Adipose tissue (tissue), 3 donors: ENCODE measurements around the gene GCSAML. TPM values are rescaled to one million over a fixed set of nuclear protein-coding genes. Genes with fewer than 3 reads are reported as not detected.

Experiments used
- H3K27ac ChIP-seq: one replicate; pipeline ENCODE4 v1.5.1; 2013; ENCODE audit warnings: low read depth, low read length
- WGBS, 3 donors: extraction: QIAGEN DNeasy Blood & Tissue Kit; methylation state at CpG; one replicate each; pipeline ENCODE4 v1.1.7; 2013; 5-methylcytosine and 5-hydroxymethylcytosine counted together
- polyA plus RNA-seq, 3 donors: library from polyadenylated mRNA; stranded (reverse); fragments of 200-250 nt; gene quantifications; one replicate each; pipeline ENCODE4 v1.2.3, GENCODE V29; 2013
- donor health status: healthy with polysubstance abuse.
- donor health status: Bipolar disorder and iron deficiency.
- donor health status: healthy.

GCSAML gene
- polyA plus RNA-seq, 3 donors: 0.01 to 0.67 (median 0.19) TPM

GRCh38 chr1:247557926-247558674, 9.2 kb downstream of the GCSAML start:
- no peak overlapping the region for H3K27ac ChIP-seq
- WGBS, 3 donors: 68 to 83% (median 79%) methylated on average over 2 of the region's 2 CpGs

- WGBS, 3 donors: 63 to 75% (median 72%) methylated on average over 10 of the region's 10 CpGs
- H3K27ac ChIP-seq: no peak overlapping the region
These were observed 12.8 kb downstream of the GCSAML start for GRCh38 chr1:247561711-247562110.

- WGBS, 3 donors: 52 to 55% (median 54%) methylated on average over 9 of the region's 9 CpGs
These were observed 13.3 kb downstream of the GCSAML start for GRCh38 chr1:247562198-247562597.

GRCh38 chr1:247574236-247574635, 25.3 kb downstream of the GCSAML start:
- H3K27ac ChIP-seq: no peak overlapping the region
- WGBS, 3 donors: 43 to 78% (median 61%) methylated on average over 1 of the region's 1 CpG

More at GRCh38 chr1:247562198-247562597, 13.3 kb downstream of the GCSAML start:
- H3K27ac ChIP-seq: no peak overlapping the region

- no peak overlapping the region for H3K27ac ChIP-seq
These were observed 25.7 kb downstream of the GCSAML start for GRCh38 chr1:247574664-247575063.

GRCh38 chr1:247576514-247576913, 27.6 kb downstream of the GCSAML start:
- no peak overlapping the region for H3K27ac ChIP-seq
- WGBS, 3 donors: 36 to 44% (median 41%) methylated on average over 3 of the region's 3 CpGs

GRCh38 chr1:247578946-247579460, 30.1 kb downstream of the GCSAML start:
- 61 to 87% (median 85%) methylated on average over 5 of the region's 5 CpGs for WGBS, 3 donors
- H3K27ac ChIP-seq: no peak overlapping the region

- 81 to 92% (median 91%) methylated on average over 2 of the region's 2 CpGs for WGBS, 3 donors
- H3K27ac ChIP-seq: no peak within 1 kb of the TSS
These were observed 39.1 kb downstream of the GCSAML start, which contains the start of gene OR2G2 for GRCh38 chr1:247588060-247588459. Gene OR2G2 (plus strand): TSS chr1:247588360. CDS start chr1:247588360, 0 bp downstream.

GRCh38 chr1:247605286-247605685, 56.4 kb downstream of the GCSAML start, which contains the start of gene OR2G3:
Gene OR2G3 (plus strand): TSS chr1:247605586. CDS start chr1:247605586, 0 bp downstream.
- 70 to 73% (median 71%) methylated on average over 2 of the region's 2 CpGs for WGBS, 3 donors
- H3K27ac ChIP-seq: no peak within 1 kb of the TSS

- WGBS, 3 donors: 38 to 83% (median 72%) methylated on average over 1 of the region's 1 CpG
- no peak overlapping the region for H3K27ac ChIP-seq
These were observed 64.5 kb downstream of the GCSAML start for GRCh38 chr1:247613405-247613804.

GRCh38 chr1:247614625-247615024, 65.7 kb downstream of the GCSAML start:
- H3K27ac ChIP-seq: no peak overlapping the region
- WGBS, 3 donors: 70 to 85% (median 81%) methylated on average over 5 of the region's 5 CpGs

Other genes starting within 250 kb of the GCSAML start
- 10 to 100 TPM in 2 of 3 donors, 1 to 10 TPM in 1; 8.4 to 11.7 (median 11.7) TPM for gene ZNF496, start 217.3 kb upstream of the GCSAML start, polyA plus RNA-seq
- 1 to 10 TPM in 2 of 3 donors, under 1 TPM in 1; 0.60 to 7.2 (median 3.9) TPM for gene NLRP3, start 133.0 kb upstream of the GCSAML start, polyA plus RNA-seq
- not detected for gene OR2B11, start 91.0 kb upstream of the GCSAML start, polyA plus RNA-seq
- under 1 TPM in 1 of 3 donors, not detected in 2; 0.06 TPM for gene OR2C3, start 12.7 kb upstream of the GCSAML start, polyA plus RNA-seq
- not detected for gene OR2G2, start 39.2 kb downstream of the GCSAML start, polyA plus RNA-seq
- gene OR2G3, start 56.5 kb downstream of the GCSAML start, polyA plus RNA-seq: not detected
- gene OR13G1, start 130.6 kb downstream of the GCSAML start, polyA plus RNA-seq: not detected
- gene OR6F1, start 167.5 kb downstream of the GCSAML start, polyA plus RNA-seq: not detected
- not detected for gene OR14K1, start 189.5 kb downstream of the GCSAML start, polyA plus RNA-seq
- gene OR14A2, start 199.0 kb downstream of the GCSAML start, polyA plus RNA-seq: not detected
- not detected for gene OR1C1, start 211.4 kb downstream of the GCSAML start, polyA plus RNA-seq